Measurements from ENCODE around the gene CREBRF. TPM values are rescaled to one million over a fixed set of nuclear protein-coding genes. Genes with fewer than 3 reads are reported as not detected.
"Not testable (repeated sequence)": the region's sequence is repeated elsewhere in the genome, so short reads cannot be mapped to it uniquely, and the experiment has no call there.

Gene CREBRF
- total RNA-seq, 2 experiments from 2014 or later: 39.3 to 40.4 TPM

GRCh38 chr5:173020643-173021042 is 35.5 kb upstream of the CREBRF start:
- DNase-seq: no peak
- no peaks in the 10 kb centered on the region for H3K27me3 Mint-ChIP-seq
- ATAC-seq (ENCODE audit: low read depth): no peak
- no peak overlapping the region for H3K27ac Mint-ChIP-seq
- H3K4me1 Mint-ChIP-seq: peaks cover 18% of the 10 kb centered on the region
- peaks cover 36% of the 10 kb centered on the region for H3K36me3 Mint-ChIP-seq
- POLR2A ChIA-PET: no interaction called here
- H3K9me3 Mint-ChIP-seq: no peaks in the 10 kb centered on the region
- no peak overlapping the region for H3K4me3 Mint-ChIP-seq

GRCh38 chr5:173025651-173026050 is 30.5 kb upstream of the CREBRF start:
- no peak for DNase-seq
- Mint-ChIP-seq H3K27me3 (no peaks in the 10 kb centered on the region), H3K4me1 (peaks cover 5% of the 10 kb centered on the region), H3K9me3 (no peaks in the 10 kb centered on the region), H3K4me3 (no peak overlapping the region), H3K36me3 (peaks cover 31% of the 10 kb centered on the region), H3K27ac (no peak overlapping the region)
- ATAC-seq (ENCODE audit: low read depth): no peak
- POLR2A ChIA-PET: no interaction called here

- Mint-ChIP-seq H3K4me3 (no peak overlapping the region), H3K4me1 (peaks cover 5% of the 10 kb centered on the region), H3K9me3 (no peaks in the 10 kb centered on the region), H3K36me3 (peaks cover 12% of the 10 kb centered on the region), H3K27ac (no peak overlapping the region), H3K27me3 (no peaks in the 10 kb centered on the region)
- ATAC-seq (ENCODE audit: low read depth) (no peak), DNase-seq (no peak)
- POLR2A ChIA-PET: no interaction called here
Measured at GRCh38 chr5:173027905-173028304, 28.2 kb upstream of the CREBRF start.

DNA sequence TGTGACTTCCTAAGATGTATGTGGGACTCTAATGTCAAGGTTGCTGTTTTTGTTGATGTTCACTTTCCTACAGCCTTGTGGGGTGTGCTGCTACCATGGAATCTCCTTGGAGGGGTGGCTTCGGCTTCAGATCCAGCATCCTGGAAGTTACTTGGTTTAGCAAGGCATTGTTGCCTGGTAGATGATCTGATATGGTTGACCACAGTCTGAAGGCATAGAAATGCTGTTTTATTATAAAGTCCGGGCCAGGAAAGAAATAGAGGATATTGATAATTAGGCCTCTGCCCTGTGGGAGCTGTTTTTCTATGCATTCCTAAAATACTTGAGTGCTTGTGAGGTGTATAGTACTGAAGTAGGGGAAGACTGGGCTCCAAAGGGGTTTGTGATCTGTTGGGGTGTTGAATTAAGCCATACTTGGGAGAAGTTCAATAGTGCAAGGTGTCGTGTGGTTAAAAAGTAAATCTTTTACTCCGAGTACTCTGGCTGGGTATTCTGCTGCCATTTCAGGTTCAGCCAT is 27.3 kb upstream of the CREBRF start:
- Mint-ChIP-seq H3K9me3 (no peaks in the 10 kb centered on the region), H3K27ac (no peak overlapping the region), H3K27me3 (no peaks in the 10 kb centered on the region), H3K4me1 (peaks cover 5% of the 10 kb centered on the region), H3K36me3 (peaks cover 9% of the 10 kb centered on the region), H3K4me3 (no peak overlapping the region)
- no peak for ATAC-seq (ENCODE audit: low read depth)
- POLR2A ChIA-PET: interaction anchor here (0.8 to 1.2 kb wide), 2 partner anchors 19 to 36 kb away, joined by 3 to 6 read pairs; no protein-coding TSS in a partner anchor
- DNase-seq: no peak

- Mint-ChIP-seq H3K27ac (no peak overlapping the region), H3K9me3 (no peaks in the 10 kb centered on the region), H3K4me1 (peaks cover 7% of the 10 kb centered on the region), H3K27me3 (no peaks in the 10 kb centered on the region), H3K4me3 (no peak overlapping the region), H3K36me3 (peaks cover 7% of the 10 kb centered on the region)
- no peak for ATAC-seq (ENCODE audit: low read depth)
- POLR2A ChIA-PET: interaction anchor here (0.8 to 1.2 kb wide), 2 partner anchors 20 to 36 kb away, joined by 3 to 6 read pairs; no protein-coding TSS in a partner anchor
- no peak for DNase-seq
Measured at GRCh38 chr5:173029499-173029921, 26.6 kb upstream of the CREBRF start.

DNA sequence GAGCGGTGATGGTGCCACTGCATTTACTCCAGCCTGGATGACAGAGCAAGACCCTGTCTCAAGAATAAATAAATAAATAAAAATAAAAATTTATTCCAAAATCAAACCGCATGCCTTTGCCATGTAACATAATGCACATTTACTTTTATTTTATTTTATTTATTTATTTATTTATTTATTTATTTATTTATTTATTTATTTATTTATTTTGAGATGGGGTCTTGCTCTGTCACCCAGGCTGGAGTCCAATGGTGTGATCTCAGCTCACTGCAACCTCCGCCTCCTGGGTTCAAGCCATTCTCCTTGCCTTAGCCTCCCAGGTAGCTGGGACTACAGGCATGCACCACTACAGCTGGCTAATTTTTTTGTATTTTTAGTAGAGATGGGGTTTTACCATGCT is 24.1 kb upstream of the CREBRF start:
- H3K9me3 Mint-ChIP-seq; H3K27ac Mint-ChIP-seq; H3K4me3 Mint-ChIP-seq; ATAC-seq (ENCODE audit: low read depth); H3K27me3 Mint-ChIP-seq; DNase-seq: not testable (repeated sequence)
- peaks cover 15% of the 10 kb centered on the region for H3K36me3 Mint-ChIP-seq
- peaks cover 23% of the 10 kb centered on the region for H3K4me1 Mint-ChIP-seq
- POLR2A ChIA-PET: interaction anchor here (0.7 kb wide), 1 partner anchor 159 kb away, joined by 3 read pairs; no protein-coding TSS in a partner anchor

DNA sequence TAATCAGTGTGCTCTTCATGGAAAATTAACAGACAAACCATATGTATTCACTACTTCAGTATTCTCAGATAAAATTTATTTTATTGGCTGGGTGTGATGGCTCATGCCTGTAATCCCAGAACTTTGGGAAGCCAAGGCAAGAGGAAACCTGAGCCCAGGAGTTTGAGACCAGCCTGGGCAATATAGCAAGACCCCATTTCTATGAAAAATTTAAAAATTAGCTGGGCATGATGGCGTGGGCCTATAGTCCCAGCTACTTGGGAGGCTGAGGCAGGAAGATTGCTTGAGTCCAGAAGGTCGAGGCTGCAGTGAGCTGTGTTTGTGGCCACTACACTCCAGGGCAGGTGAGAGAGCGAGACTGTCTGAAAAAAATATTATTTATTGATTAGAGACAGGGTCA is 23.4 kb upstream of the CREBRF start:
- ATAC-seq (ENCODE audit: low read depth) (no peak), DNase-seq (no peak)
- H3K4me3 Mint-ChIP-seq: no peak overlapping the region
- H3K4me1 Mint-ChIP-seq: peaks cover 24% of the 10 kb centered on the region
- peaks cover 18% of the 10 kb centered on the region for H3K36me3 Mint-ChIP-seq
- H3K9me3 Mint-ChIP-seq: no peaks in the 10 kb centered on the region
- POLR2A ChIA-PET: interaction anchor here (1.7 kb wide), 1 partner anchor 49 kb away, joined by 6 read pairs; the partner anchor contains the start of gene ATP6V0E1
- H3K27ac Mint-ChIP-seq: no peak overlapping the region
- no peaks in the 10 kb centered on the region for H3K27me3 Mint-ChIP-seq

GRCh38 chr5:173033923-173034322 is 22.2 kb upstream of the CREBRF start:
- Mint-ChIP-seq H3K27ac (peak overlapping the region; percentile 31), H3K4me1 (peaks cover 24% of the 10 kb centered on the region), H3K27me3 (no peaks in the 10 kb centered on the region), H3K4me3 (no peak overlapping the region), H3K9me3 (no peaks in the 10 kb centered on the region), H3K36me3 (peaks cover 21% of the 10 kb centered on the region)
- no peak for ATAC-seq (ENCODE audit: low read depth)
- no peak for DNase-seq
- POLR2A ChIA-PET: interaction anchor here (1.7 to 2.2 kb wide), 2 partner anchors 21 to 50 kb away, joined by 6 read pairs; partner anchors contain the start of gene ATP6V0E1

GRCh38 chr5:173035904-173036707 is 20.0 kb upstream of the CREBRF start:
- Mint-ChIP-seq H3K36me3 (peaks cover 27% of the 10 kb centered on the region), H3K9me3 (no peaks in the 10 kb centered on the region), H3K27ac (peak overlapping the region; percentile 93), H3K4me3 (peak overlapping the region; percentile 77), H3K4me1 (peaks cover 27% of the 10 kb centered on the region), H3K27me3 (no peaks in the 10 kb centered on the region)
- POLR2A ChIA-PET: interaction anchor here (2.2 kb wide), 2 partner anchors 21 to 52 kb away, joined by 11 to 16 read pairs; partner anchors contain the start of gene ATP6V0E1
- DNase-seq (no peak), ATAC-seq (ENCODE audit: low read depth) (no peak)

DNA sequence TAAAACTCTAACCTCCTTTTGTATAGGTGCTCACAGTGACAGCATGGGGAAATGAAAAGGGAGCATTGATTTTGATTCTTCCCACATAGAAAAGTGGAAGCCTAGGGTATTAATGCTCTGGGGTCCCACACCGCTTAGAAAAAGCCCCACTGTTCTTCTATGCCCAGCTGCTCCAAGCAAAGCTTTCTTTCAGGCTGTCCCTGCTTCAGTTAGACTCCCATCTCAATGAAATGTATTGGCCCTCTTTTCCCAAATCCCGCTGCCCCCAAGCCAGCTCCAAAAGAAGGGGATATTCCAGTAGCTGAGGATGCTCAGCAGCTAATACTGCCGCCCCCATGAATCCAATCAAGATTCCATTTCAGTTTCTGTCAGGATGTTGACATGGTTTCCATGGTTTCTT is 17.0 kb upstream of the CREBRF start:
- Mint-ChIP-seq H3K36me3 (peaks cover 25% of the 10 kb centered on the region), H3K4me3 (no peak overlapping the region), H3K4me1 (peaks cover 24% of the 10 kb centered on the region), H3K27ac (peak overlapping the region; percentile 1), H3K27me3 (no peaks in the 10 kb centered on the region), H3K9me3 (no peaks in the 10 kb centered on the region)
- POLR2A ChIA-PET: interaction anchor here (0.6 to 1.6 kb wide), 3 partner anchors 14 to 18 kb away, joined by 3 to 6 read pairs (median 6); no protein-coding TSS in a partner anchor
- ATAC-seq (ENCODE audit: low read depth) (no peak), DNase-seq (no peak)

DNA sequence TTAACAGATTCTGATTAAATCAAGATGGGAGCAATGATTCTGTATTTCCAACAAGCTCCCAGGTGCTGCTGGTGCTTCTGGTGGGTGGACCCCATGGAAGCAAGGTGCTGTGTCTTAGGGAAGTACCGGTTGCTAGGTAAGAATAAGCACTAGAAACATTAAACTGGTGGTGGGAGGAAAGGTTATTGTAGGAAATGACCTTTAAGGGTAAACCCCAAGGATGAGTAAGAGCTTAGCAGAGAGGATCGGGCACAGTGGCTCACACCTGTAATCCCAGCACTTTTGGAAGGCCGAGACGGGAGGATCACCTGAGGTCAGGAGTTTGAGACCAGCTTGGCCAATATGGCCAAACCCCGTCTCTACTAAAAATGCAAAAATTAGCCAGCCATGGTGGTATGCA is 16.2 kb upstream of the CREBRF start:
- no peak overlapping the region for H3K4me3 Mint-ChIP-seq
- peaks cover 19% of the 10 kb centered on the region for H3K36me3 Mint-ChIP-seq
- no peaks in the 10 kb centered on the region for H3K9me3 Mint-ChIP-seq
- POLR2A ChIA-PET: interaction anchor here (1.3 to 1.6 kb wide), 2 partner anchors 14 to 17 kb away, joined by 3 to 6 read pairs; no protein-coding TSS in a partner anchor
- H3K27me3 Mint-ChIP-seq: no peaks in the 10 kb centered on the region
- H3K27ac Mint-ChIP-seq: peak overlapping the region; percentile 1
- ATAC-seq (ENCODE audit: low read depth) (no peak), DNase-seq (no peak)
- H3K4me1 Mint-ChIP-seq: peaks cover 17% of the 10 kb centered on the region

GRCh38 chr5:173041881-173042762 is 14.0 kb upstream of the CREBRF start:
- ATAC-seq (ENCODE audit: low read depth) (no peak), DNase-seq (no peak)
- Mint-ChIP-seq H3K4me3 (no peak overlapping the region), H3K36me3 (peaks cover 11% of the 10 kb centered on the region), H3K27ac (no peak overlapping the region), H3K4me1 (peaks cover 4% of the 10 kb centered on the region), H3K9me3 (no peaks in the 10 kb centered on the region), H3K27me3 (no peaks in the 10 kb centered on the region)
- POLR2A ChIA-PET: no interaction called here

- ATAC-seq (ENCODE audit: low read depth): no peak
- no peaks in the 10 kb centered on the region for H3K27me3 Mint-ChIP-seq
- peaks cover 2% of the 10 kb centered on the region for H3K4me1 Mint-ChIP-seq
- H3K36me3 Mint-ChIP-seq: peaks cover 9% of the 10 kb centered on the region
- POLR2A ChIA-PET: no interaction called here
- no peak overlapping the region for H3K27ac Mint-ChIP-seq
- no peak for DNase-seq
- H3K4me3 Mint-ChIP-seq: no peak overlapping the region
- H3K9me3 Mint-ChIP-seq: no peaks in the 10 kb centered on the region
Measured at GRCh38 chr5:173042763-173043107, 13.4 kb upstream of the CREBRF start.
